NCI-H2227 (cell line): Measurements from ENCODE around the gene PNLDC1.
"Not testable (repeated sequence)": the region's sequence is repeated elsewhere in the genome, so short reads cannot be mapped to it uniquely, and the experiment has no call there.

Experiments
- DNase-seq: peaks from one replicate; lab custom pipeline; 2025; ENCODE audit not compliant: unreplicated experiment; lab: John Stamatoyannopoulos, UW

The PNLDC1 gene

GRCh38 chr6:159819098-159819497 lies 19.0 kb downstream of the PNLDC1 start:
- no peak for DNase-seq

- DNase-seq, result no peak
Measured at GRCh38 chr6:159819932-159820640, 20.0 kb downstream of the PNLDC1 start.

- no peak for DNase-seq
Measured at GRCh38 chr6:159821122-159821521, 21.0 kb downstream of the PNLDC1 start.

- DNase-seq, result no peak
Measured at GRCh38 chr6:159821726-159822125, 21.6 kb downstream of the PNLDC1 start.

GRCh38 chr6:159823953-159824352 lies 23.9 kb downstream of the PNLDC1 start:
- DNase-seq, result no peak

GRCh38 chr6:159824690-159825089 lies 24.6 kb downstream of the PNLDC1 start:
- DNase-seq, result not testable (repeated sequence)

GRCh38 chr6:159826004-159826403 lies 25.9 kb downstream of the PNLDC1 start:
- no peak for DNase-seq

GRCh38 chr6:159826968-159827647 lies 27.0 kb downstream of the PNLDC1 start:
- DNase-seq, result no peak

- no peak for DNase-seq
Measured at GRCh38 chr6:159828074-159828473, 28.0 kb downstream of the PNLDC1 start.

- no peak for DNase-seq
Measured at GRCh38 chr6:159829526-159829925, 29.4 kb downstream of the PNLDC1 start.

GRCh38 chr6:159830501-159831372 lies 30.7 kb downstream of the PNLDC1 start:
- no peak for DNase-seq

GRCh38 chr6:159831373-159831679 lies 31.2 kb downstream of the PNLDC1 start:
- no peak for DNase-seq

- DNase-seq, result no peak
Measured at GRCh38 chr6:159832946-159833345, 32.9 kb downstream of the PNLDC1 start.

- DNase-seq, result no peak
Measured at GRCh38 chr6:159833556-159833955, 33.5 kb downstream of the PNLDC1 start.

- no peak for DNase-seq
Measured at GRCh38 chr6:159833997-159834603, 34.0 kb downstream of the PNLDC1 start.

- no peak for DNase-seq
Measured at GRCh38 chr6:159836718-159837490, 36.8 kb downstream of the PNLDC1 start.

- no peak for DNase-seq
Measured at GRCh38 chr6:159837511-159837910, 37.4 kb downstream of the PNLDC1 start.

GRCh38 chr6:159838020-159838744 lies 38.1 kb downstream of the PNLDC1 start:
- no peak for DNase-seq

- no peak for DNase-seq
Measured at GRCh38 chr6:159842035-159842434, 42.0 kb downstream of the PNLDC1 start.
